Middle frontal gyrus (tissue), 1 donor: ENCODE results near the gene TNIK.

Experiments used
- DNase-seq: peaks from one replicate; pipeline ENCODE4 v3.0.0-alpha.2; 2015; ENCODE audit warnings: low spot score; ENCODE audit errors: extremely low spot score

Gene TNIK

GRCh38 chr3:171417813-171418212 lies 42.4 kb downstream of the TNIK start:
- DNase-seq: no peak

- DNase-seq: no peak
Observed at GRCh38 chr3:171417137-171417536, 43.1 kb downstream of the TNIK start.

GRCh38 chr3:171416666-171417065 lies 43.5 kb downstream of the TNIK start:
- no peak for DNase-seq

- no peak for DNase-seq
Observed at GRCh38 chr3:171416061-171416460, 44.1 kb downstream of the TNIK start.

- no peak for DNase-seq
Observed at GRCh38 chr3:171415070-171415469, 45.1 kb downstream of the TNIK start.

GRCh38 chr3:171412473-171412872 lies 47.7 kb downstream of the TNIK start:
- no peak for DNase-seq

- DNase-seq: no peak
Observed at GRCh38 chr3:171412054-171412453, 48.2 kb downstream of the TNIK start.

- no peak for DNase-seq
Observed at GRCh38 chr3:171410186-171410585, 50.0 kb downstream of the TNIK start.

- DNase-seq: no peak
Observed at GRCh38 chr3:171407759-171408158, 52.4 kb downstream of the TNIK start.

- DNase-seq: no peak
Observed at GRCh38 chr3:171404376-171404967, 55.7 kb downstream of the TNIK start.

GRCh38 chr3:171402281-171402680 lies 57.9 kb downstream of the TNIK start:
- no peak for DNase-seq

- DNase-seq: no peak
Observed at GRCh38 chr3:171401432-171401831, 58.8 kb downstream of the TNIK start.

GRCh38 chr3:171399842-171400241 lies 60.4 kb downstream of the TNIK start:
- no peak for DNase-seq

GRCh38 chr3:171398343-171398742 lies 61.9 kb downstream of the TNIK start:
- no peak for DNase-seq

- no peak for DNase-seq
Observed at GRCh38 chr3:171397089-171397488, 63.1 kb downstream of the TNIK start.

GRCh38 chr3:171396048-171396447 lies 64.2 kb downstream of the TNIK start:
- no peak for DNase-seq

GRCh38 chr3:171393032-171393744 lies 67.0 kb downstream of the TNIK start:
- no peak for DNase-seq

- no peak for DNase-seq
Observed at GRCh38 chr3:171391432-171391831, 68.8 kb downstream of the TNIK start.

- no peak for DNase-seq
Observed at GRCh38 chr3:171390051-171390941, 69.9 kb downstream of the TNIK start.

- no peak for DNase-seq
Observed at GRCh38 chr3:171389491-171389890, 70.7 kb downstream of the TNIK start.

GRCh38 chr3:171388527-171388926 lies 71.7 kb downstream of the TNIK start:
- no peak for DNase-seq

GRCh38 chr3:171387062-171387461 lies 73.1 kb downstream of the TNIK start:
- no peak for DNase-seq
